GM23338 (cell line): ENCODE measurements around the gene ACTL6B.

Experiments used
- CREB1 ChIP-seq: fragments of 250-450 bp; sonication (Bioruptor Pico); IDR thresholded peaks from 2 replicates; pipeline ENCODE4 v1.5.0; 2020; ENCODE audit warnings: low read depth, mild to moderate bottlenecking, moderate library complexity
- CTCF ChIP-seq, 2 experiments: fragments of 200-600 bp in 1 of 2; sonication (generic) in 1 of 2; conservative IDR thresholded peaks; 2 replicates each; pipeline versions ENCODE4 v1.5.1 to v1.6.1; 2016 to 2017; ENCODE audit warnings: antibody characterized with exemption in 2 of 2, low read depth in 2 of 2, mild to moderate bottlenecking in 2 of 2, moderate library complexity in 1 of 2
- EZH2 ChIP-seq: fragments of 200-600 bp; sonication (generic); IDR thresholded peaks from one replicate; pipeline ENCODE4 v1.8.0; 2017; ENCODE audit warnings: antibody characterized with exemption, mild to moderate bottlenecking, low read depth; ENCODE audit not compliant: unreplicated experiment
- JUNB ChIP-seq: IDR thresholded peaks from one replicate; pipeline ENCODE4 v1.6.1; 2016; ENCODE audit warnings: antibody characterized with exemption; ENCODE audit not compliant: unreplicated experiment

- TF ChIP-seq CTCF (conservative IDR thresholded peaks at IDR 0.05; ENCODE audit: low read depth in 2 of 2) (no peak), JUNB (no peak), EZH2 (no peak), CREB1 (CRISPR knock-in tag) (no peak)
Measured at GRCh38 chr7:100676501-100677306, 20.5 kb upstream of the ACTL6B start.
